ENCODE measurements around the gene MAEA. TPM values are rescaled to one million over a fixed set of nuclear protein-coding genes. Genes with fewer than 3 reads are reported as not detected.

MAEA gene
- polyA plus RNA-seq, 2 of the 4 experiments (the other 2 are of a cell fraction) = 46.1 to 58.4 TPM

DNA sequence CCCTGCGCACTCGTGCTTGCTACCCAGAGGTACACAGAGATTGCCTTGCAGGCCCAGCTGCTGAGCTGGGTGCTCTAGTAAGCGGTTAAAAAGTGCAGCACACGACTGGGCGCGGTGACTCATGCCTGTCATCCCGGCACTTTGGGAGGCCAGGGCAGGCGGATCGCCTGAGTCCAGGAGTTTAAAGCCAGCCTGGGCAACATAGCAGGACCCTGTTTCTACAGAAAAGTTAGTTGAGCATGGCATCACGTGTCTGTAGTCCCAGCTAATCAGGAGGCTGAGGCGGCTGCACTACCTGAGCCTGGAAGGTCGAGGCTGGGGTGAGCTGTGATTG lies 62.8 kb downstream of the MAEA start:
- no peaks in the 10 kb centered on the region for H3K9me3 ChIP-seq
- no peak overlapping the region for H3K4me3 ChIP-seq
- no peak for FAIRE-seq
- no peak for ATAC-seq
- TF ChIP-seq ESRRA (IDR thresholded peaks at IDR 0.05; ENCODE audit: borderline replicate concordance, low read length) (no peak), FOXS1 (CRISPR knock-in tag; IDR thresholded peaks at IDR 0.05) (no peak), ZFP36 (IDR thresholded peaks at IDR 0.05; ENCODE audit: borderline replicate concordance, partially characterized antibody) (no peak), RAD21 (conservative IDR thresholded peaks at IDR 0.05 in 1 of 2, IDR thresholded peaks at IDR 0.05 in 1 of 2) (no peak), MYC (IDR thresholded peaks at IDR 0.05; ENCODE audit: borderline replicate concordance, low read length) (no peak), HDAC2 (IDR thresholded peaks at IDR 0.05) (no peak), NPAS2 (CRISPR knock-in tag; IDR thresholded peaks at IDR 0.05; ENCODE audit: borderline replicate concordance) (no peak), SREBF2 (IDR thresholded peaks at IDR 0.05) (no peak)
- TF ChIP-seq, protein P1, sequence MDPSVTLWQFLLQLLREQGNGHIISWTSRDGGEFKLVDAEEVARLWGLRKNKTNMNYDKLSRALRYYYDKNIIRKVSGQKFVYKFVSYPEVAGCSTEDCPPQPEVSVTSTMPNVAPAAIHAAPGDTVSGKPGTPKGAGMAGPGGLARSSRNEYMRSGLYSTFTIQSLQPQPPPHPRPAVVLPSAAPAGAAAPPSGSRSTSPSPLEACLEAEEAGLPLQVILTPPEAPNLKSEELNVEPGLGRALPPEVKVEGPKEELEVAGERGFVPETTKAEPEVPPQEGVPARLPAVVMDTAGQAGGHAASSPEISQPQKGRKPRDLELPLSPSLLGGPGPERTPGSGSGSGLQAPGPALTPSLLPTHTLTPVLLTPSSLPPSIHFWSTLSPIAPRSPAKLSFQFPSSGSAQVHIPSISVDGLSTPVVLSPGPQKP (IDR thresholded peaks at IDR 0.05; ENCODE audit: low read depth, low read length) = no peak
- TF ChIP-seq, protein P2, sequence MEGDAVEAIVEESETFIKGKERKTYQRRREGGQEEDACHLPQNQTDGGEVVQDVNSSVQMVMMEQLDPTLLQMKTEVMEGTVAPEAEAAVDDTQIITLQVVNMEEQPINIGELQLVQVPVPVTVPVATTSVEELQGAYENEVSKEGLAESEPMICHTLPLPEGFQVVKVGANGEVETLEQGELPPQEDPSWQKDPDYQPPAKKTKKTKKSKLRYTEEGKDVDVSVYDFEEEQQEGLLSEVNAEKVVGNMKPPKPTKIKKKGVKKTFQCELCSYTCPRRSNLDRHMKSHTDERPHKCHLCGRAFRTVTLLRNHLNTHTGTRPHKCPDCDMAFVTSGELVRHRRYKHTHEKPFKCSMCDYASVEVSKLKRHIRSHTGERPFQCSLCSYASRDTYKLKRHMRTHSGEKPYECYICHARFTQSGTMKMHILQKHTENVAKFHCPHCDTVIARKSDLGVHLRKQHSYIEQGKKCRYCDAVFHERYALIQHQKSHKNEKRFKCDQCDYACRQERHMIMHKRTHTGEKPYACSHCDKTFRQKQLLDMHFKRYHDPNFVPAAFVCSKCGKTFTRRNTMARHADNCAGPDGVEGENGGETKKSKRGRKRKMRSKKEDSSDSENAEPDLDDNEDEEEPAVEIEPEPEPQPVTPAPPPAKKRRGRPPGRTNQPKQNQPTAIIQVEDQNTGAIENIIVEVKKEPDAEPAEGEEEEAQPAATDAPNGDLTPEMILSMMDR (IDR thresholded peaks at IDR 0.05) = no peak
- DNase-seq (ENCODE audit: low read depth in 1 of 2, low spot score in 1 of 2) = no peak
- no peak overlapping the region for H3K4me2 ChIP-seq
- H3K4me1 ChIP-seq = peaks cover 11% of the 10 kb centered on the region; the same call in 1 of the 3 replicates
- H3K27ac ChIP-seq = no peak overlapping the region
- 83% methylated on average over 9 of the region's 12 CpGs for WGBS (ENCODE audit: missing lambda C conversion rate)
- CTCF ChIA-PET = interaction anchor here (0.6 to 1.9 kb wide), 12 partner anchors 12 to 279 kb away, joined by 3 to 6 read pairs (median 3); no protein-coding TSS in a partner anchor
- POLR2A ChIA-PET = no interaction called here

DNA sequence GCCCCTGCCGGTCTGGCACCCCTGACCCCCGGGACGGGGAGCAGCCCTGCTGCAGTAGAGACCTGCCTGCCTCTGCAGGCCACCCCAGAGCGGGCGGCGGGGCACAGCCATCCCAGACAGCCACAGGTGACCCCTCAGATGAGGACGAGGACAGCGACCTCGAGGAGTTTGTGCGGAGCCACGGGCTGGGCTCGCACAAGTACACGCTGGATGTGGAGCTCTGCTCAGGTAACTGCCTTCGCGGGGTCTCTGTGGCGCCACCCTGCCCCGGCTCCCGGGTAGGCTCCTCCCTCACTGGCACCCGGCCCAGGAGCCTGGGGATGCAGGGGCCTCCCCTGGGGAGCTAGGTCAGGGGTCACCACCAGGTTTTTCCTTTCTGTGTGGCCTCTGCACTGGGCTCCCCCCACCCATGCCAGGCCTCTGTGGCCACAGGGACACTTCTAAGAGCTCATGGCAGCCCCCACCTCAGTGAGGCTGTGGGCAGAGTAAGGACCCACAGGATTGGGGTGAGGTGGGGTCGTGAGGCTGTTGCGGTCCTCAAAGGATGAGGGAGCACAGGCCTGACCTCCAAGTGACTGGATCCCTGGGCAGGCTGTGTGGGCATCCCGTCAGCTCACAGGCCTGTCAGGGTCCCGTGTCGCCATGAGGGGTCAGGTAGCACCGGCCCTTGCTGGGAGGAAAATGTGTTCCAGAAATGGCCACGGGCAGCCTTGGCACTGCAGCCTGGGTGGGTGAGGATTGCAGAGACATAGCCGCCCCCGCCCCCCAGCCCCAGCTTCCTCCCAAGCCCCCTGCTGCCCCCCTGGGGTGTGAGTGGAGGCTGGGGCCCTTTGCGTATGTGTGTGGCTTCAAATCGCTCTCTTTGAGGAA lies 63.7 kb downstream of the MAEA start:
- no peak for FAIRE-seq
- TF ChIP-seq ZFP36 (IDR thresholded peaks at IDR 0.05; ENCODE audit: borderline replicate concordance, partially characterized antibody) = no peak
- no peak for TF ChIP-seq HEYL (CRISPR knock-in tag; IDR thresholded peaks at IDR 0.05)
- TF ChIP-seq HOXB13 (CRISPR knock-in tag; IDR thresholded peaks at IDR 0.05; ENCODE audit: low read depth) = no peak
- no peak for TF ChIP-seq RNF2 (IDR thresholded peaks at IDR 0.05; ENCODE audit: borderline replicate concordance, low read depth)
- TF ChIP-seq FOSB (CRISPR knock-in tag; IDR thresholded peaks at IDR 0.05) = no peak
- no peak for TF ChIP-seq KDM1A (IDR thresholded peaks at IDR 0.05; ENCODE audit: low read depth)
- TF ChIP-seq CBX2 (IDR thresholded peaks at IDR 0.05; ENCODE audit: borderline replicate concordance, low read depth) = no peak
- TF ChIP-seq KDM5A (IDR thresholded peaks at IDR 0.05) = no peak
- TF ChIP-seq HOXB5 (CRISPR knock-in tag; IDR thresholded peaks at IDR 0.05) = no peak
- no peak for TF ChIP-seq EHF (CRISPR knock-in tag; IDR thresholded peaks at IDR 0.05)
- TF ChIP-seq BHLHE40 (IDR thresholded peaks at IDR 0.05; ENCODE audit: low read depth, low read length) = no peak
- CTCF ChIA-PET = interaction anchor here (0.9 to 1.9 kb wide), 10 partner anchors 12 to 278 kb away, joined by 3 to 8 read pairs (median 4); no protein-coding TSS in a partner anchor

More for the DNA sequence above, 63.7 kb downstream of the MAEA start:
- no peaks in the 10 kb centered on the region for H3K9me3 ChIP-seq
- POLR2A ChIA-PET = no interaction called here
- DNase-seq (ENCODE audit: low read depth in 1 of 2, low spot score in 1 of 2) = no peak
- H3K4me3 ChIP-seq = no peak overlapping the region
- WGBS (ENCODE audit: missing lambda C conversion rate) = 83% methylated on average over 1 of the region's 30 CpGs
- peaks cover 6% of the 10 kb centered on the region; the same call in 1 of the 3 replicates for H3K4me1 ChIP-seq
- no peak overlapping the region for H3K27ac ChIP-seq
- no peak for ATAC-seq
- no peak overlapping the region for H3K4me2 ChIP-seq

Measured in A549 (cell line).